DOHH2 (cell line): ENCODE results near the gene OR51A4.

ENCODE experiments used
- CTCF ChIP-seq: fragments of 200-600 bp; sonication (generic); IDR thresholded peaks from one replicate; pipeline ENCODE4 v1.5.1; 2014; ENCODE audit warnings: antibody characterized with exemption, mild to moderate bottlenecking, low read depth, low read length; ENCODE audit not compliant: poor library complexity, severe bottlenecking
- EZH2phosphoT487 ChIP-seq: fragments of 200-600 bp; sonication (generic); IDR thresholded peaks from 2 replicates; pipeline ENCODE4 v1.6.1; 2017; ENCODE audit warnings: borderline replicate concordance, mild to moderate bottlenecking, antibody characterized with exemption, low read length, moderate library complexity, mixed read lengths

- TF ChIP-seq CTCF, result no peak
- TF ChIP-seq EZH2phosphoT487, result no peak
Measured at GRCh38 chr11:4921796-4922195, 25.6 kb downstream of the OR51A4 start.
